Lower leg skin (tissue), 3 donors: ENCODE data around the gene SULT1A1.

Experiments
- CTCF ChIP-seq, 3 donors: fragments of 450-650 bp; IDR thresholded peaks; one replicate each; pipeline ENCODE4 v1.5.1; 2016; ENCODE audit warnings: antibody characterized with exemption in 3 of 3, mild to moderate bottlenecking in 3 of 3, moderate library complexity in 2 of 3
- POLR2A ChIP-seq, 2 donors: fragments of 450-650 bp; IDR thresholded peaks; one replicate each; pipeline ENCODE4 v1.6.1; 2016 to 2017; ENCODE audit warnings: antibody characterized with exemption in 2 of 2, mild to moderate bottlenecking in 1 of 2, moderate library complexity in 1 of 2

GRCh38 chr16:28623172-28623711 lies 13.4 kb upstream of the SULT1A1 start:
- TF ChIP-seq CTCF (IDR thresholded peaks at IDR 0.05) (no peak), POLR2A (IDR thresholded peaks at IDR 0.05) (no peak)
